GM19395 (cell line): ENCODE results near the gene NEURL3.

Source experiments
- ATAC-seq: cut with Tn5 transposase; IDR thresholded peaks from one replicate; pipeline ENCODE4 v1.9.1; 2021; ENCODE audit warnings: mild to moderate bottlenecking, moderate library complexity; ENCODE audit not compliant: unreplicated experiment

NEURL3 gene

DNA sequence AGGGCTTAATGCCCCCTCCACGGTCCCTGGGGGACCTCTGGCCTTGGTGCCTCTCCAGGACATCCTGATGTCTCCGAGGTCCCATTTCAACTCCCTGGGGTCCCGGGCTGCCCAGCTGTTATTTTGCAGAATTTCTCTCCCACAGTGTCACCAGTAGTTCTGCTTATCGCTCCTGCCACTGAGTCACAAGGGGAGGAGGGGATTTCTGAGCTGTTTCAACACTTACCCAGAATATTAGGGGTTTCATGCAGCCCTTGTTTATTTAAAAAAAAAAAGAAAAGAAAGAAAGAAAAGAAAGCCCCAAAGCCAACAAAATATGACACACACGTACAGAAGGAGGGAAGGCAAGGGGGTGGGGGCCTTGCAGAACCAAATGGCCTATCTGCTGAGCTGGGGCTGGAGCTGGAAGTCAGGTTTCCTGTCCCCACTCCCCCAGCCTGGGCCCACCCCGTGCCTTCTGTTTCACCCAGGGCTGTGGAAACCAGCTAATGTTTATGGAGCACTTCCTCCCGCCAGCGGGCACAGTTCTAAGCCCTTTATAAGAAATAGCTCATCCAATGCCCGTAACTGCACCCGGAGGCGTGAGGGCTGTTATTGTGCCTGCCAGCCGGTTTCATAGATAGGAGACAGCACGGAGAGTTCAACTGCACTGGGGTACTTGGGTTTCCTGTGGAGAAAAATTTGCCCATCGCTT lies 23.0 kb upstream of the NEURL3 start:
- no peak for ATAC-seq

- peak; percentile 29 for ATAC-seq
These were observed 22.3 kb upstream of the NEURL3 start for GRCh38 chr2:96527286-96528005.

- ATAC-seq, result no peak
These were observed 21.6 kb upstream of the NEURL3 start for GRCh38 chr2:96526615-96527285.

DNA sequence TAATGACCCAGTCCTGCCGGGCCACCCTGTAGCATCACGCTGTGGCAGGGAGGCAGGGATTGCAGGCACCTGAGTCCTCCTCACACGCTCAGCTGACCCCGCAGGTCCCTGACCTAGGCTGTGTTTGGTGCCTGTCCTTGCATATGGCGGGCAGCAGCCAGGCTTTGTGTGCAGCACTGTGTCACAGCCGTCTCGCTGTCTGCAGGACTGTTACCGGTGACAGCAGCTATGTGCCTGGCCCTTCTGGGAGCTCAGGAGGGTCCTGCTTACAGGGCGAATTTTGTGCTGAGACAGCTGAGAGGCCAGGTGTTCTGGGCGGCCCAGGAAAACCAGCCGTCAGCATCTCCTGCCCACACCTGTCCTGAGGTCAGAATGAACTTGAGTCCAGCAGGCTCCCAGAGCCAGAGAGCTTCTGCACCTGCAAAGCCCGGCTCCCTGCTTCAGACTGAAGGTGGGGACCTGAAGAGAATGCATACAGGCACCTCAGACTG lies 21.0 kb upstream of the NEURL3 start:
- ATAC-seq, result no peak

GRCh38 chr2:96525211-96525507 lies 20.0 kb upstream of the NEURL3 start:
- ATAC-seq, result no peak

GRCh38 chr2:96524482-96525210 lies 19.5 kb upstream of the NEURL3 start:
- ATAC-seq, result no peak

- no peak for ATAC-seq
These were observed 18.7 kb upstream of the NEURL3 start for GRCh38 chr2:96523659-96524481.

GRCh38 chr2:96522304-96523203 lies 17.4 kb upstream of the NEURL3 start:
- no peak for ATAC-seq

- no peak for ATAC-seq
These were observed 16.1 kb upstream of the NEURL3 start for GRCh38 chr2:96521219-96521618.

- ATAC-seq, result no peak
These were observed 15.5 kb upstream of the NEURL3 start for GRCh38 chr2:96520697-96521096.

DNA sequence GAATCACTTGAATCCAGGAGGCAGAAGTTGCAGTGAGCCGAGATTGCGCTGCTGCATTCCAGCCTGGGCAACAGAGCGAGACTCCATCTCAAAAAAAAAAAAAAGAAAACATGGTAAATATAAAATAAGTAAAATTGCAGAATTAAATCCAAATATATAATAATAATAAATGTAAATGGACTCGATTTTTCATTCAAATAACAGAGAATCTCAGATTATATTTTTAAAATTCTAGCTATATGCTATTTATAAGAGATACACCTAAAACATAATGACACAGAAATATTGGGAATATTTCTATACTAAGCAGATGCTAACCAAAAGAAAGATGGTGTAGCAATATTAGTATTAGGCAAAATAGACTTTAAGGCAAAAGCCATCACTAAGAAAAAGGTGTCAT lies 15.1 kb upstream of the NEURL3 start:
- ATAC-seq, result no peak

- ATAC-seq, result no peak
These were observed 11.9 kb upstream of the NEURL3 start for GRCh38 chr2:96517079-96517478.

DNA sequence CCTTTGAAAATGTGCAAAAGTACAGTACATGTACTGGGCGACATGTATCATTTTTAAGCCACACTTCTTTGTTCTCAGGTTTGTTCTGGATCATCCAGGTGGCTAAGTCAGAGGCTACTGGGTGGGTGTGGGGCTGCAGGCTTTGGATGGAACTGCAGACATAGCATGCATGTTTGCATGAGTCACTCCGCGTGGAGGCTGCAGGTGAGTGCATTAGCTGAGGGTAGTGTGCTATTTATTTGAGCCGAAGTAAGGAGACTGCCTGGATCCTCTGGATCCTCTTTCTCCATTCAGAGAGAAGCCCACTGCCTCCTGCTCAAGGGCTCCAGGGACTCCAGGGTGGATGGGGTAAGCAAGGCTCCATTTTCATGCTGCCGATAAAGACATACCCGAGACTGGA lies 9.4 kb upstream of the NEURL3 start:
- no peak for ATAC-seq

DNA sequence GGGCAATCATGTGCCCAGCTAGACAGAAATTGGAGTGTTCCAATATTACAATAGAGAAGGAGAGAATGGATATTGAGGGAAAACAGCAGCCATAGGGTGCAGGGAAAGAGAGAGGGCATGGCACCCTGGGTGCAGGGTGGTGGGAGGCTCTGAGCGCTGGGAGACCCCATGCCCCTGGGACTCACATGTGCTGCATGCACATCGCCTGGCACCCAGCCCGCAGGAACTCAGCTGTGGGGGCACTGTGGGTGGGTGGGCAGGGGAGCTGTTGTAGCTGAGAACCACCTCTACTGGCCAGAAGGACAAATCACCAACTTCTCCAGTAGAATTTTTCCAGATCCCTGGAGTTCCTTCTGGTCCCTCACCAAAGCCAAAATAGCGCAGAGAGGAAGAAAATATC lies 7.2 kb upstream of the NEURL3 start:
- no peak for ATAC-seq

GRCh38 chr2:96511851-96512250 lies 6.7 kb upstream of the NEURL3 start:
- no peak for ATAC-seq

GRCh38 chr2:96510931-96511595 lies 5.9 kb upstream of the NEURL3 start:
- ATAC-seq, result no peak

DNA sequence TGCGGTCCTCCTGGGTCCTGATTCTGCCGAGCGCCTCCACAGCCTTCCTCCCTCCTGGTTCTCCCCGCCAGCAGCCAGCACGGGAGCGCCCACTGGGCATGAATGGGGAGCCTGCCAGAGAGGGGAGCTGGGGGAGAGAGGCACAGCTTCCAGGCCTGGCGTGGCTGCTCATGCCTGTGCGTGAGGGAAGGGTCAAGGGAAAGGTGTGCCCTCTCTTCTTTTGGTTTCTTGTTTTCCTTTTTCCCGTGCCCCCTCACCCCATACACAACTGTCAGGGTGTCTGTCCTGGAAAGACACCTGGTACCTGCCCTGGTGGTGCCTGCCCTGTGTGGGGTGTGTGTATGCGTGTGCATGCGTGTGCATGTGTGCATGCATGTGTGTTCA lies 4.7 kb upstream of the NEURL3 start:
- no peak for ATAC-seq

DNA sequence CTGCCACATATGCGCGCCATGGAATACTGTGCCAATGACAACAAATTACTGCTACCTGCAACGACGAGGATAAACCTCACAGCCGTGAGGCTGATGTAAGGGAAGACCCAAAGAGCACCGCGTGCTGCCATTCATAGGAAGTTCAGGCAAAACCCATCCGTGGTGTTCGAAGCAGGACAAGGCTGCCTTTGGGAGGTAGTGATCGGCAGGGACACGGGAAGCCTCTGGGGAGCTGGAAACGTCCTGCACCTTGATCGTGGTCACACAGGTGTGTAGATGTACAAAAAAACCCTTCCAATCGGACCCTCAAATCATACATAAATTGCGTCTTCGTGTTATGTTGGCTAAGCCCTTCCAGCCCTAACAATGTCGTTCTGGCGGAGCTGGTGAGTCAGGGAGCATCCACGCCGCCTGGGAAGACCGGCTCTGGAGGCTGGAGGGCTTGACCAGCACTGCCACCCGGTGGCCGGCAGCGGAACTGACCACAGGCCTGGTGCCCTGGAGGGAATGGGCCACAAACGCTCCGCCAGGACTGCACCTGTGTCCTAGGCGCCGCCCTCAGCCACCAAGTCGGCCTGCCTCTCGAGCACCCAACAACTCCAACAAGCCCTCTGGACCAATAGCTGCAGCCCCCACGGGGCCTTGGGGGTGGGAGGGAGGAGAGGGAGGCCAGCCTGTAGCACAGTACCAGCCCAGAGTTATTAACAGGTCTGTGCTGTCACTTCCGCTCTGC lies 4.1 kb upstream of the NEURL3 start:
- peak; percentile 69 for ATAC-seq
